GM12872 (cell line): ENCODE data around the gene CAPRIN2.

ENCODE experiments used
- CTCF ChIP-seq: IDR thresholded peaks from 3 replicates; pipeline ENCODE4 v1.5.1; 2011; ENCODE audit warnings: low read depth, mild to moderate bottlenecking, low read length, moderate library complexity; ENCODE audit not compliant: insufficient read depth

Gene CAPRIN2

GRCh38 chr12:30729547-30729946 lies 25.2 kb downstream of the CAPRIN2 start:
- no peak for TF ChIP-seq CTCF

GRCh38 chr12:30726647-30727046 lies 28.1 kb downstream of the CAPRIN2 start:
- no peak for TF ChIP-seq CTCF

GRCh38 chr12:30725739-30726138 lies 29.0 kb downstream of the CAPRIN2 start:
- no peak for TF ChIP-seq CTCF

GRCh38 chr12:30719060-30719459 lies 35.7 kb downstream of the CAPRIN2 start:
- no peak for TF ChIP-seq CTCF

GRCh38 chr12:30707613-30708342 lies 47.0 kb downstream of the CAPRIN2 start:
- no peak for TF ChIP-seq CTCF

- no peak for TF ChIP-seq CTCF
Observed at GRCh38 chr12:30706476-30706875, 48.3 kb downstream of the CAPRIN2 start.

GRCh38 chr12:30701056-30701455 lies 53.7 kb downstream of the CAPRIN2 start:
- TF ChIP-seq CTCF, result no peak
